Adrenal gland (tissue), 12 donors: ENCODE results near the gene HCRTR1. TPM values are rescaled to one million over a fixed set of nuclear protein-coding genes. Genes with fewer than 3 reads are reported as not detected.

Experiments
- DNase-seq, 7 donors: peaks; one replicate each; pipeline ENCODE4 v3.0.0-alpha.2; 2019 to 2020
- H3K27ac ChIP-seq, 5 donors: fragments of 200-600 bp; sonication (generic) in 4 of 5; 1 replicate in 3 of 5; 2 replicates in 2 of 5; pipeline versions ENCODE4 v1.5.1 to v1.8.0; 2016 to 2020; ENCODE audit warnings: mild to moderate bottlenecking in 1 of 5
- H3K27me3 ChIP-seq: fragments of 200-600 bp; 2 replicates; pipeline ENCODE4 v1.8.0; 2021
- H3K36me3 ChIP-seq, 2 donors: fragments of 200-600 bp; replicated peaks in 1 of 2; 1 replicate in 1 of 2; 2 replicates in 1 of 2; pipeline versions ENCODE4 v1.5.1 to v1.8.0; 2018 to 2022
- H3K4me1 ChIP-seq, 2 donors: fragments of 200-600 bp; replicated peaks in 1 of 2; 1 replicate in 1 of 2; 2 replicates in 1 of 2; pipeline versions ENCODE4 v1.5.1 to v1.8.0; 2018 to 2021
- H3K4me3 ChIP-seq, 4 donors: fragments of 200-600 bp; sonication (generic) in 3 of 4; one replicate each; pipeline ENCODE4 v1.5.1; 2016 to 2018
- H3K9me3 ChIP-seq, 3 donors: fragments of 200-600 bp; sonication (generic) in 1 of 3; replicated peaks in 1 of 3; 1 replicate in 2 of 3; 2 replicates in 1 of 3; pipeline versions ENCODE4 v1.5.1 to v1.8.0; 2016 to 2021
- CTCF ChIP-seq, 6 experiments: fragments of 450-650 bp in 4 of 6; fragments of 200-600 bp in 2 of 6; sonication (generic) in 1 of 6; IDR thresholded peaks; 1 replicate in 5 of 6; 2 replicates in 1 of 6; pipeline versions ENCODE4 v1.5.1 to v1.8.0; 2016 to 2021; ENCODE audit warnings: antibody characterized with exemption in 6 of 6, mild to moderate bottlenecking in 2 of 6, moderate library complexity in 1 of 6
- POLR2A ChIP-seq, 2 donors: fragments of 450-650 bp; IDR thresholded peaks; one replicate each; pipeline ENCODE4 v1.6.1; 2017; ENCODE audit warnings: antibody characterized with exemption in 2 of 2, mild to moderate bottlenecking in 2 of 2, moderate library complexity in 1 of 2
- WGBS, 4 donors: extraction: QIAGEN DNeasy Blood & Tissue Kit in 2 of 4; methylation state at CpG; one replicate each; pipeline versions ENCODE4 v1.1.5 to v1.1.7; 2013 to 2017; 5-methylcytosine and 5-hydroxymethylcytosine counted together
- intact Hi-C, 2 donors: fragments of 100-400 bp; cut with DNase I; formaldehyde crosslinking; loops; one replicate each; pipeline versions ENCODE4 v1.14.1 to v1.15.0; 2022 to 2023
- polyA plus RNA-seq, 3 donors: library from polyadenylated mRNA; stranded (reverse); fragments of 200-250 nt in 2 of 3; fragments of 350-450 nt in 1 of 3; fragmentation: Illumina TruSeq in 1 of 3; extraction: RNeasy Lipid Tissue Mini Kit (QIAGEN cat#74804) in 1 of 3; gene quantifications; one replicate each; pipeline ENCODE4 v1.2.3, GENCODE V29; 2013 to 2014
- total RNA-seq, 9 donors: library from RNA; depleted of rRNA in 4 of 9; stranded (reverse); fragments of >200 nt in 4 of 9; fragments of 120-200 nt in 1 of 9; fragmentation: NEBNext Ultra II Directional in 1 of 9; extraction: Animal tissue kit (Norgen Biotek cat#: 25700) in 1 of 9; gene quantifications; one replicate each; pipeline versions ENCODE4 v1.1.0 to v1.2.4, GENCODE V29; 2013 to 2023
- donor health status: healthy with polysubstance abuse.
- donor health status: Bipolar disorder and iron deficiency.
- donor health status: DM: yes; HTN: yes; CAD: no.
- donor health status: DM: no; HTN: no; CAD: no.
- donor health status: DM: no; HTN: no; CAD: no.
- donor health status: DM: yes; HTN: yes; CAD: no.

HCRTR1 gene
- total and polyA plus RNA-seq, 12 donors: 0.11 to 3.5 (median 0.98) TPM; not detected in 5

- peak in 1 of 7 donors; percentile 59 for DNase-seq
- H3K36me3 ChIP-seq: no peaks in the 10 kb centered on the region
- TF ChIP-seq CTCF (IDR thresholded peaks at IDR 0.05) (no peak), POLR2A (IDR thresholded peaks at IDR 0.05) (peak; percentile 18 to 36)
- H3K9me3 ChIP-seq: no peaks in the 10 kb centered on the region
- 47 to 70% (median 61%) methylated on average over 24 to 25 of the region's 25 CpGs for WGBS, 4 donors
- no peaks in the 10 kb centered on the region for H3K27me3 ChIP-seq
- peaks cover 15 to 40% of the 10 kb centered on the region in 2 donors for H3K4me1 ChIP-seq
- intact Hi-C loops: no loop called here
- peak within 1 kb of the TSS in 2 of 4 donors; percentile 5 to 40 for H3K4me3 ChIP-seq
- H3K27ac ChIP-seq: peak within 1 kb of the TSS in 4 of 5 donors; percentile 65 to 83 (median 73)
Observed at GRCh38 chr1:31576201-31576669, 41.3 kb upstream of the HCRTR1 start, which contains the start of gene TINAGL1. Gene TINAGL1, plus strand, starts transcription at chr1:31576515. Its CDS starts 634 bp downstream, at chr1:31577149.

DNA sequence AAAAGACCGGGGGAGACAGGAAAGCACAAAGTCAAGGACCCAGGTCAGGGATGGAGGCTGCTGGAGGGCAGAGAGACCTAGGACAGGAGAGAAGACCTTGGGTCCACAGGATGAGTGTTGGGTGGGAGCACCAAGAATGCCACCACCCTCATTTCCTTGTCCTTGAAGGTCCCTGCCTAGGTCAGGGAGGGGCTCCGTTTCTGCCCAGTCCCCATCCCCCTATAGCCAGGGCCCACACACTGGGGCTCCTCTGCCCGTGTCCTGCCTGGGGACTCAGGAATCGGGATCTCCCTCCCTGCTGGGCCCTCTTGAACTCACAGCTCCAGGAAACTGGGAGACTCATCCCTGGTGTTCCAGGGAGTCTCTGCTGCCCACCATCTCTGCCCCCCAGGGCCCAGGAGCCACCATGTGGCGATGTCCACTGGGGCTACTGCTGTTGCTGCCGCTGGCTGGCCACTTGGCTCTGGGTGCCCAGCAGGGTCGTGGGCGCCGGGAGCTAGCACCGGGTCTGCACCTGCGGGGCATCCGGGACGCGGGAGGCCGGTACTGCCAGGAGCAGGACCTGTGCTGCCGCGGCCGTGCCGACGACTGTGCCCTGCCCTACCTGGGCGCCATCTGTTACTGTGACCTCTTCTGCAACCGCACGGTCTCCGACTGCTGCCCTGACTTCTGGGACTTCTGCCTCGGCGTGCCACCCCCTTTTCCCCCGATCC, 40.6 kb upstream of the HCRTR1 start:
- TF ChIP-seq POLR2A (IDR thresholded peaks at IDR 0.05): no peak
- TF ChIP-seq CTCF (IDR thresholded peaks at IDR 0.05): no peak
- intact Hi-C loops: no loop called here
- no peak for DNase-seq
- H3K4me1 ChIP-seq: peaks cover 15 to 33% of the 10 kb centered on the region in 2 donors
- H3K36me3 ChIP-seq: no peaks in the 10 kb centered on the region
- no peaks in the 10 kb centered on the region for H3K27me3 ChIP-seq
- H3K9me3 ChIP-seq: no peaks in the 10 kb centered on the region
- H3K4me3 ChIP-seq: peak overlapping the region in 2 of 4 donors; percentile 5 to 40
- WGBS, 4 donors: 62 to 76% (median 73%) methylated on average over 3 to 27 of the region's 27 CpGs
- H3K27ac ChIP-seq: peak overlapping the region in 4 of 5 donors; percentile 37 to 83 (median 66)

- Histone ChIP-seq H3K9me3 (no peaks in the 10 kb centered on the region), H3K4me3 (peak overlapping the region in 2 of 4 donors; percentile 5 to 40), H3K36me3 (no peaks in the 10 kb centered on the region), H3K27me3 (no peaks in the 10 kb centered on the region), H3K27ac (peak overlapping the region in 4 of 5 donors; percentile 37 to 83 (median 66)), H3K4me1 (peaks cover 15 to 32% of the 10 kb centered on the region in 2 donors)
- intact Hi-C loops: no loop called here
- TF ChIP-seq CTCF (IDR thresholded peaks at IDR 0.05): no peak
- no peak for TF ChIP-seq POLR2A (IDR thresholded peaks at IDR 0.05)
- DNase-seq: peak in 1 of 7 donors; percentile 50
- WGBS, 4 donors: 47 to 70% (median 56%) methylated on average over 6 of the region's 6 CpGs
Observed at GRCh38 chr1:31577515-31578192, 39.8 kb upstream of the HCRTR1 start.

DNA sequence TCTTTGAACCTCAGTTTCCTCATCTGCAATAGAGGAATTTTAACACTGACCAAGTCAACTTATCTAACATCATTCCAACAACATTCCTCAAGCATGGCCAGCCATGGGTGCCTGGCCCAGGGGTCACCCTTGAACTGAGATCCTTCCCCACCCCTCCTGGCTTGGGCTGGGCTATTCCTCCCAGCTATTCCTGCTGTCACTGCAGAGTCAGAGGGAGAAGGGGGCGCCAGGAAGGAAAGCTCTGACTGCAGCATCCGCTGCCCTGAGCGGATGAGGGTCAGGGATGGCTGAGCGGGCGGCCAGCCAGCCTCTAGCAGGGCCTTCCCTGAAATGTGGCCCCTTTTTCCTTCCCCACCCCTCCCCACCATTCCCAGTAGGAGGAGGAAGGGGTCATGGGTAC, 38.1 kb upstream of the HCRTR1 start:
- H3K36me3 ChIP-seq: no peaks in the 10 kb centered on the region
- intact Hi-C loops: no loop called here
- WGBS, 4 donors: 64 to 83% methylated on average over 5 of the region's 5 CpGs; no CpG with 5 or more reads in 2 of the 4 donors
- DNase-seq: peak in 4 of 7 donors; percentile 46 to 82 (median 68)
- TF ChIP-seq POLR2A (IDR thresholded peaks at IDR 0.05): peak in 1 of 2 donors; percentile 6
- no peak for TF ChIP-seq CTCF (IDR thresholded peaks at IDR 0.05)
- peaks cover 10 to 32% of the 10 kb centered on the region in 2 donors for H3K4me1 ChIP-seq
- no peaks in the 10 kb centered on the region for H3K27me3 ChIP-seq
- no peaks in the 10 kb centered on the region for H3K9me3 ChIP-seq
- peak overlapping the region in 4 of 5 donors; percentile 16 to 83 (median 52) for H3K27ac ChIP-seq
- peak overlapping the region in 1 of 4 donors; percentile 38 for H3K4me3 ChIP-seq
